H1 (cell line): ENCODE measurements around the gene TXNDC16. TPM values are rescaled to one million over a fixed set of nuclear protein-coding genes. Genes with fewer than 3 reads are reported as not detected.

Experiments used
- ASH2L ChIP-seq: fragments of 200-600, 300-600 bp; sonication (generic); IDR thresholded peaks from one replicate; pipeline ENCODE4 v1.7.1; 2017; ENCODE audit warnings: low read length
- polyA plus RNA-seq, 7 experiments: library from polyadenylated mRNA; depleted of rRNA in 3 of 7; stranded (reverse) in 5 of 7; unstranded in 2 of 7; fragments of >200 nt in 5 of 7; fragments of 200-250 nt in 2 of 7; gene quantifications; 1 replicate in 5 of 7; 2 replicates in 1 of 7; 4 replicates in 1 of 7; pipeline versions ENCODE4 v1.2.1 to v1.2.3, GENCODE V29; 2011 to 2013; ENCODE audit warnings: missing spikeins in 2 of 7, mixed read lengths in 2 of 7
- total RNA-seq: library from RNA; stranded (reverse); fragmentation: NEBNext Ultra II Directional; extraction: Animal tissue kit (Norgen Biotek cat#: 25700); gene quantifications from 2 replicates; pipeline ENCODE4 v1.2.1, GENCODE V29; 2021
- TF ChIP-seq, protein P1 (sequence below): fragments of 300-600 bp; sonication (generic); IDR thresholded peaks from 2 replicates; pipeline ENCODE4 v1.7.1; 2012; ENCODE audit warnings: low read length, moderate library complexity, mild to moderate bottlenecking, inconsistent platforms; ENCODE audit not compliant: insufficient replicate concordance

Gene TXNDC16
- total and polyA plus RNA-seq, 2 of the 8 experiments (the other 6 are each of a cell fraction or from before 2014, with no cell fraction given) = 6.7 to 14.3 TPM

- TF ChIP-seq, protein P1, sequence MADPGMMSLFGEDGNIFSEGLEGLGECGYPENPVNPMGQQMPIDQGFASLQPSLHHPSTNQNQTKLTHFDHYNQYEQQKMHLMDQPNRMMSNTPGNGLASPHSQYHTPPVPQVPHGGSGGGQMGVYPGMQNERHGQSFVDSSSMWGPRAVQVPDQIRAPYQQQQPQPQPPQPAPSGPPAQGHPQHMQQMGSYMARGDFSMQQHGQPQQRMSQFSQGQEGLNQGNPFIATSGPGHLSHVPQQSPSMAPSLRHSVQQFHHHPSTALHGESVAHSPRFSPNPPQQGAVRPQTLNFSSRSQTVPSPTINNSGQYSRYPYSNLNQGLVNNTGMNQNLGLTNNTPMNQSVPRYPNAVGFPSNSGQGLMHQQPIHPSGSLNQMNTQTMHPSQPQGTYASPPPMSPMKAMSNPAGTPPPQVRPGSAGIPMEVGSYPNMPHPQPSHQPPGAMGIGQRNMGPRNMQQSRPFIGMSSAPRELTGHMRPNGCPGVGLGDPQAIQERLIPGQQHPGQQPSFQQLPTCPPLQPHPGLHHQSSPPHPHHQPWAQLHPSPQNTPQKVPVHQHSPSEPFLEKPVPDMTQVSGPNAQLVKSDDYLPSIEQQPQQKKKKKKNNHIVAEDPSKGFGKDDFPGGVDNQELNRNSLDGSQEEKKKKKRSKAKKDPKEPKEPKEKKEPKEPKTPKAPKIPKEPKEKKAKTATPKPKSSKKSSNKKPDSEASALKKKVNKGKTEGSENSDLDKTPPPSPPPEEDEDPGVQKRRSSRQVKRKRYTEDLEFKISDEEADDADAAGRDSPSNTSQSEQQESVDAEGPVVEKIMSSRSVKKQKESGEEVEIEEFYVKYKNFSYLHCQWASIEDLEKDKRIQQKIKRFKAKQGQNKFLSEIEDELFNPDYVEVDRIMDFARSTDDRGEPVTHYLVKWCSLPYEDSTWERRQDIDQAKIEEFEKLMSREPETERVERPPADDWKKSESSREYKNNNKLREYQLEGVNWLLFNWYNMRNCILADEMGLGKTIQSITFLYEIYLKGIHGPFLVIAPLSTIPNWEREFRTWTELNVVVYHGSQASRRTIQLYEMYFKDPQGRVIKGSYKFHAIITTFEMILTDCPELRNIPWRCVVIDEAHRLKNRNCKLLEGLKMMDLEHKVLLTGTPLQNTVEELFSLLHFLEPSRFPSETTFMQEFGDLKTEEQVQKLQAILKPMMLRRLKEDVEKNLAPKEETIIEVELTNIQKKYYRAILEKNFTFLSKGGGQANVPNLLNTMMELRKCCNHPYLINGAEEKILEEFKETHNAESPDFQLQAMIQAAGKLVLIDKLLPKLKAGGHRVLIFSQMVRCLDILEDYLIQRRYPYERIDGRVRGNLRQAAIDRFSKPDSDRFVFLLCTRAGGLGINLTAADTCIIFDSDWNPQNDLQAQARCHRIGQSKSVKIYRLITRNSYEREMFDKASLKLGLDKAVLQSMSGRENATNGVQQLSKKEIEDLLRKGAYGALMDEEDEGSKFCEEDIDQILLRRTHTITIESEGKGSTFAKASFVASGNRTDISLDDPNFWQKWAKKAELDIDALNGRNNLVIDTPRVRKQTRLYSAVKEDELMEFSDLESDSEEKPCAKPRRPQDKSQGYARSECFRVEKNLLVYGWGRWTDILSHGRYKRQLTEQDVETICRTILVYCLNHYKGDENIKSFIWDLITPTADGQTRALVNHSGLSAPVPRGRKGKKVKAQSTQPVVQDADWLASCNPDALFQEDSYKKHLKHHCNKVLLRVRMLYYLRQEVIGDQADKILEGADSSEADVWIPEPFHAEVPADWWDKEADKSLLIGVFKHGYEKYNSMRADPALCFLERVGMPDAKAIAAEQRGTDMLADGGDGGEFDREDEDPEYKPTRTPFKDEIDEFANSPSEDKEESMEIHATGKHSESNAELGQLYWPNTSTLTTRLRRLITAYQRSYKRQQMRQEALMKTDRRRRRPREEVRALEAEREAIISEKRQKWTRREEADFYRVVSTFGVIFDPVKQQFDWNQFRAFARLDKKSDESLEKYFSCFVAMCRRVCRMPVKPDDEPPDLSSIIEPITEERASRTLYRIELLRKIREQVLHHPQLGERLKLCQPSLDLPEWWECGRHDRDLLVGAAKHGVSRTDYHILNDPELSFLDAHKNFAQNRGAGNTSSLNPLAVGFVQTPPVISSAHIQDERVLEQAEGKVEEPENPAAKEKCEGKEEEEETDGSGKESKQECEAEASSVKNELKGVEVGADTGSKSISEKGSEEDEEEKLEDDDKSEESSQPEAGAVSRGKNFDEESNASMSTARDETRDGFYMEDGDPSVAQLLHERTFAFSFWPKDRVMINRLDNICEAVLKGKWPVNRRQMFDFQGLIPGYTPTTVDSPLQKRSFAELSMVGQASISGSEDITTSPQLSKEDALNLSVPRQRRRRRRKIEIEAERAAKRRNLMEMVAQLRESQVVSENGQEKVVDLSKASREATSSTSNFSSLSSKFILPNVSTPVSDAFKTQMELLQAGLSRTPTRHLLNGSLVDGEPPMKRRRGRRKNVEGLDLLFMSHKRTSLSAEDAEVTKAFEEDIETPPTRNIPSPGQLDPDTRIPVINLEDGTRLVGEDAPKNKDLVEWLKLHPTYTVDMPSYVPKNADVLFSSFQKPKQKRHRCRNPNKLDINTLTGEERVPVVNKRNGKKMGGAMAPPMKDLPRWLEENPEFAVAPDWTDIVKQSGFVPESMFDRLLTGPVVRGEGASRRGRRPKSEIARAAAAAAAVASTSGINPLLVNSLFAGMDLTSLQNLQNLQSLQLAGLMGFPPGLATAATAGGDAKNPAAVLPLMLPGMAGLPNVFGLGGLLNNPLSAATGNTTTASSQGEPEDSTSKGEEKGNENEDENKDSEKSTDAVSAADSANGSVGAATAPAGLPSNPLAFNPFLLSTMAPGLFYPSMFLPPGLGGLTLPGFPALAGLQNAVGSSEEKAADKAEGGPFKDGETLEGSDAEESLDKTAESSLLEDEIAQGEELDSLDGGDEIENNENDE = no peak
- no peak for TF ChIP-seq ASH2L
- TF ChIP-seq, all 59 proteins: peak for 0
Measured at GRCh38 chr14:52417139-52417538, 135.2 kb downstream of the TXNDC16 start (continued).
